Measurements from ENCODE around the gene OSM.
"Not testable (repeated sequence)": the region's sequence is repeated elsewhere in the genome, so short reads cannot be mapped to it uniquely, and the experiment has no call there.

Gene OSM

GRCh38 chr22:30244066-30244465 lies 22.6 kb downstream of the OSM start:
- no peak for DNase-seq (ENCODE audit: low spot score)

GRCh38 chr22:30243661-30244060 lies 23.0 kb downstream of the OSM start:
- DNase-seq (ENCODE audit: low spot score): no peak

DNA sequence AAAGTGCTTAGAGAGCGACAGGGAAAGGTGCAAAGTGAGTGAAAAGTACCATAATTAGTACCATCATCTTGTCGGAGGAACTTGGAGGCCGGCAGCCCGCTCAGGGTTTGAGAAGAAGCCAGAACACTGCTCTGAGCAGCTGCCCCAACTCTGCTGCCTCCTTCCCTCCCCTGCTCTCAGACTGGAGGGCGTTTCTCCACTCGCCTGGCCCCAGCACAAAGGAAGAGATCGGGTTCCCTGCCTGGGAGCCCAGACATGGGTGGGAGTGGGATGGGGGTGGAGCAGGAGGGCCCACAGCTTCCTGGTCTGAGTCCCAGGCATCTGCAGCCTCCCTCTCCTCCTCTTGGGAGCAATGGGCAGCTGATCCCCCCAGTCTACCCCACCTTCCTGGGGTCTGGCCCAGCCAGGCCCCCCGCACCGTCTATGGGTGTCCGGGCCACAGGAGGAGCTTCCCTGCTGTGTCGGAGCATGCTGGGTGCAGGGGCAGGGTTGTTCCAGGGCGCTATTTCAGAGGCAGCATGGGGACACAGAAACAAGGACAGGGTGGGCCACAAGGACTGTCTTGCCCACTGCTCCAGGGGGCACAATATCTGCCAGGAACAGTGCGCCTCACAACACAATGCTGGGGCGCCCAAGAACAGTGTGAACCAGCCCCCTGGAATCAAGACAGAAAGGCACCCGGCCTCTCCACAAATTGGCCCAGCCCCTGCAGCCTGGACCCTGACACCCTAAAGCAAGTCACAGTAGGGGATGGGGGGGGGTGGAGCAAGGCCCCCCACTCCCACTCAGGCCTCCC lies 24.9 kb downstream of the OSM start:
- DNase-seq (ENCODE audit: low spot score): no peak

GRCh38 chr22:30240541-30241417 lies 25.9 kb downstream of the OSM start:
- no peak for DNase-seq (ENCODE audit: low spot score)

GRCh38 chr22:30239488-30240405 lies 26.9 kb downstream of the OSM start:
- no peak for DNase-seq (ENCODE audit: low spot score)

GRCh38 chr22:30238661-30239487 lies 27.8 kb downstream of the OSM start:
- DNase-seq (ENCODE audit: low spot score): no peak

DNA sequence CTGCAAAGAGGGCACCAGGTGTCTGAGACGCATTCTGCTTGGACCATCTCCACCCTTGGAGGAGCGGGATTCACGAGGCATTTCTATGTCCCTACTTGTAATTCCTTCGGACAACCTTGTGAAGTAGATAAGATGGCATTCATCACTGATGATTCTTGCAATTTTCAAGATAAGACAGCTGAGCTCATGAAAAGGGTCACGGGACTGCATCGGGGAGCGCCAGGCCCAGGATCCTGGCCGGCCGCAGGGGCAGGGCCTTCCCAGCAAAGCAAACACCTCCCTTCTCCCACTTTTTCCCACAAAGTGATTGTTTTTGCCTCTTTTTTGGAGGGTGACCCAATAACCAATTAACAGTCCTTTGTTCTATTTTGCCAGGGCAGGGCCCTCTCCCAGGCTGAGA lies 28.5 kb downstream of the OSM start:
- no peak for DNase-seq (ENCODE audit: low spot score)

DNA sequence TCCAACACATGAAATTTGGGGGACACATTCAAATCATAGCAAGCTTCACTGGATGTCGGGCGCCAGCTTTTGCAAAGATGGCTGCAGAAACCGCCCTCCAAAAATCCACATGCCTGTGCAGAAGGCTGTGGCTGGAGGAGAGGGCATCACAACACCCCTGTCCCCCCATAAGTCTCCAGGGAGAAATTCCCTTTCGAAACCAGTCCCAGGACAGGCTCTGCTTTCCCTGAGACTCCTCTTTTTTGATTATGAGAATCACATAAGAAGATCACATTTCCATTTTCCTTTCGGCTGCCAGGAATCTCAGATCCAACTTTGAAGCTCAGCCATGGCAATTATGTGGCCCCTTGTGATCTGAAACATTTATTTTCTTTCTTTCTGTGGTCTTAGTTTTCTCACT lies 29.8 kb downstream of the OSM start:
- DNase-seq (ENCODE audit: low spot score): no peak

DNA sequence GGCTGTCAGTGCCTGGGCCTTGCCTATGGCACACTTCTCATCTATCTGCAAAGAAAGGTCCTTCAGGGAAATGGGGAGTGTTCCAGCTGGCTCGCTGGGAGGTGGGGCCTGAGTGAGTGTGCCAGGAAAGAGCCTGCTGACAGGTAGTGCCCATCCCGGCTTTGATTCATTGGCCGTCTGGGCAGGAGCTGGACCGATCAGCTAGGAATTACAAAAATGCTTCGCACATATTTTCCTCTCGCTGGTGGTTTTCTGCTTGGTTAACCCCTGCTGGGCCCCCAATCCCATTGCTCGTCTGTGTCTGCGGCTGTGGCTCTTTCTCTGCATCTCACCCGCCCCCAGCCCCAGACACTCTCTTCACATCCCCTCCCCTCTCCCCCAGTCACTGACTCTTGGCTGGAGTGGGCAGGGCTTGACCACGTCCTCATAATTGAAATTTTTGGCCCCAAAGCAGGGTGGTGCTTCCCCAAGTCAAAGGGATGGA lies 30.9 kb downstream of the OSM start:
- DNase-seq (ENCODE audit: low spot score): no peak

GRCh38 chr22:30234786-30235470 lies 31.7 kb downstream of the OSM start:
- DNase-seq (ENCODE audit: low spot score): no peak

GRCh38 chr22:30234325-30234724 lies 32.3 kb downstream of the OSM start:
- DNase-seq (ENCODE audit: low spot score): not testable (repeated sequence)

DNA sequence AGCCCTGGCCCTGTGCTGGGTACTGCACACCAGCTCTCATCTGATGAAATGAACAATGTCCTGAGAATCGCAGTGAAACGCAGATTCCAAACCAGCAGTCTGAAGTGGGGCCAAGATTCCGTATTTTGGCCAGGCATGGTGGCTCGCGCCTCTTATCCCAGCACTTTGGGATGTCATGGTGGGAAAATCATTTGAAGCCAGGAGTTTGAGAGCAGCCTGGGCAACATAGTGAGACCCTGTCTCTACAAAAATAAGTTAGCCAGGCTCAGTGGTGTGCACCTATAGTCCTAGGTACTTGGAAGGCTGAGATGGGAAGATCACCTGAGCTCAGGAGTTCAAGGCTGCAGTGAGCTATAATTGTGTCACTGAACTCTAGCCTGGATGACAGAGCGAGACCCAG lies 33.1 kb downstream of the OSM start:
- DNase-seq (ENCODE audit: low spot score): no peak

DNA sequence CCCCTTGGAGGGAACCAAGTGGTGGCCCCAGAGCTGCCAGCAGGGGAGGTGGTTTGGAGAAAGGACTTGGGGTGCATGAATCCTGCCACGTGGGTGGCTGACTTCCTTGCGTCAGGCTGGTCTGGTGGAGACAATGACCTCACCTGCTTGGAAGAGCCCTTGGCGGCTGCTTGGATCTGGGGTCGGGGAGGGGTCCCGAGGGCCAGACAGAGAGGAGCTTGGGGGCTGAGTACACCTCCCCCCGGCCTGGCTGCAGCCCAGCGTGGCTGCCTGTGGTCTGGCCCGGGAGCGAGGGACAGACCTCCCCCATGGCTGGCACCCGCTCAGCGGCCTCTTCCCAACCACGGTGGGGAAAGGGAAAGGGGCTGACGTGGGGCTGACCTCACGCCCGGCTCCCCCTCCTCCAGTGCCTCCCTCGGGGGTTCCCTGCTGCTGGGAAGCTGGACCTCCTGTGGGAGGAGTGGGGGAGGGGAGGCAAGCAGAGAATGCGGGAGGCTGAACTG lies 33.9 kb downstream of the OSM start:
- no peak for DNase-seq (ENCODE audit: low spot score)

GRCh38 chr22:30230787-30231461 lies 35.7 kb downstream of the OSM start:
- no peak for DNase-seq (ENCODE audit: low spot score)

GRCh38 chr22:30230330-30230729 lies 36.3 kb downstream of the OSM start:
- DNase-seq (ENCODE audit: low spot score): no peak

- no peak for DNase-seq (ENCODE audit: low spot score)
These were observed 37.9 kb downstream of the OSM start for GRCh38 chr22:30228509-30229359.

- no peak for DNase-seq (ENCODE audit: low spot score)
These were observed 39.0 kb downstream of the OSM start for GRCh38 chr22:30227438-30228228.
